HG02642 (cell line): Measurements from ENCODE around the gene ZBTB14.

Source experiments
- ATAC-seq: cut with Tn5 transposase; IDR thresholded peaks from one replicate; pipeline ENCODE4 v1.9.1; 2021; ENCODE audit warnings: mild to moderate bottlenecking; ENCODE audit not compliant: unreplicated experiment, poor library complexity

The ZBTB14 gene

DNA sequence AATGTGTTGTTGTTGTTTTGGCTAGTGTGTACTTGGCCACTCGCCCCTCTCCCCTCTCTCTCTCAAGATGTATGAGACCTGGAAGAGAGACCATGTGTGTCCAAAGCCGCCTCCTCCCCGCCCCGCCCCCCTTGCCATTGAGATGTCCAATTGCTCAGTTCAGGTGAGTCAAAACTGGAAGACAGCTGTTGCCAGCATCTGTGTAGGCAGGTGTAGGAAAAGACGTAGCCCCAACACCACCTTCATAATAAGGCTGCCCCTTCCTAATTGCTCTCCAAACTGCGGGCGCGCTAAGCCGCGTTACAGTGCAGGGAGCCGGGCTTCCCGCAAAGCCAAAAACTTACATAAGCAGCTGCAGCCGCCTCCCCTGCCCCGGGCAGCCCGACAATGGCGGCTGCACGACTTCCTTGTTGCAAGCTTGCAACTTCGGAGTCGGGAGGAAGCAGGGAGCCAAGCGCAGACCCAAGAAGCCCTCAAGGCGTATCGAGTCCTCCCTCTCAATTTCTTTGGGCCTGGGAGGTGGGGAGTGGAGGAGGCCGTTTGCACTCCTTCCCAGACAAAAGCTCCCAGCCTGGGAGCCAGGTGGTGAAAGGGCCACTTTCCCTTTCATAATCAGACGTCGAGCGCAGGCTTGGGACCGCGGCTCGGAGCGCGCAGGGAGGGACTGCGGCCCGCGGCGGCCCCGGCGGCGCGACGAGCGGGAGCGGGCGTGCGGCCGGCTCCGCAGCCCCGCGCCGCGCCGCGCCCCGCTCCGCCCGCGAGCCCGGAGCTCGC, 882 bp downstream of the ZBTB14 start:
- peak; percentile 32 for ATAC-seq

DNA sequence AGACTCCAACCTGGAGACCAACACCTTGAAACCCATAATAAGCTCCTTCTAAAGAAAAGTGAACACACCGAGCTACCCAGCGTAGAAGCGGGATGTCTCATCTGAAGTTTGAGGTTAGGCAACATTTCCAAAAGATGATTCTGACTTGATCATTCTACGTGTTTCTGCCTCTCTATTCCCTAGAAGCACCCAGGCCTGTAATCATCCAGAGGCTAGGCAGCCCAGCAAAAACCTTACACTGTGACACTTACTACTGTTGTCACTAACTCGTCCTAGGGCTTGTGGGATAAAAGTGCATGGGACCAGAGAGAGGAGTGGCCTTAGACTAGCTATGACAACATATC, 1.4 kb downstream of the ZBTB14 start:
- no peak for ATAC-seq

DNA sequence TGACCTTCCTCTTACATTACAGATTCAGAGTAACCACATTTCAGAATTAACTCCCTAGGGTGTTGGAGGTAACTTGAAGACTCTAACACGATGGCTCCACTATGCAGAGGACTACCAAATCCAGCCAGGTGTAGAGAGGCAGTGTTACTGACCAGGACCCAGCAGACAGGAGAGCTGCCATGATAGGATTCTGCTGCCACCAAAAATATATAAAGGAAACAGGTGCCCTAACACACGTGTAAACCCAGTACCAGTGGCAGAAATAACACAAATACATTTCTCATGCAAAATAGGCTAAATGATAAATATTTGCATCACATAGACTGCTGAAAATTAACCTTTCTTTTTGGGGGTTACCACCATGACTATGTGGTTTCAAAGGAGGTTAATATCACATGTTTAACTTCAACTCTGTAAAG, 7.0 kb downstream of the ZBTB14 start:
- ATAC-seq, result peak; percentile 57

DNA sequence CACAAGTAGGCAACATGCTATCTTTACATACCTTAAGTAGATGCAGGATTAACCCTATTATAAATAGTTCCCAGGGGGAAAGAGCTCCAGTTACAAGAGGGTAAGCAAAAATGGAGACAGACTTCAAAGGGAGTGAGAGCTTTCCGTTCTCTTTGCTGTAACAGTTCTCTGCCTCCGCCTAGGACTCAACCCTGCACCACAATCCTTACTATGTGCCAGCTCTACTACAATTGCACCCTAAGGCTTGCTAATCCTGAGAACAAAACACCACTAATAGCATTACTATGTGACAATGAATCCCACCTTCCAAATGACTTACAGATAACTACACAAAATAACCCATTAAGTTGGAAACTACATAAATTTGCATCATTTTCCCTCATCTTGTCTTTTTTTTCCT, 7.7 kb downstream of the ZBTB14 start:
- no peak for ATAC-seq

DNA sequence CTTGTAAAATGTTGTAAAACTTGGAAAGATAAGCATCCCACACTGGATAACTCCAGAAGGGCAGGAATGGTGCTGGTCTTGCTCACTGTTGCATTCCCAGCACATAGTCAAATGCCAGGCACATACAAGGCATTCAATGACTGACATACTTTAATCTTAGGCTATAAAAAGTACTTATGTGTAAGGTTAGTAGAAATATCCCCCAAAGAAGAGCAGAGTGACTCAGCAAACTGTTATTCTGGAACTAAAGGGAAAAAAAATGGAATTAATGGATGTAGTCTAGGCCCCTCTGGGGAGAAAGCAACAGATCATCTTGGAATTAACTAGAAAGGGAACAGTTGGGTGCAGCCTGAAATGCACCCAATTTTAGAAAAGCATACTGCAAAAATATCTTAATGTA, 9.0 kb downstream of the ZBTB14 start:
- ATAC-seq, result no peak

DNA sequence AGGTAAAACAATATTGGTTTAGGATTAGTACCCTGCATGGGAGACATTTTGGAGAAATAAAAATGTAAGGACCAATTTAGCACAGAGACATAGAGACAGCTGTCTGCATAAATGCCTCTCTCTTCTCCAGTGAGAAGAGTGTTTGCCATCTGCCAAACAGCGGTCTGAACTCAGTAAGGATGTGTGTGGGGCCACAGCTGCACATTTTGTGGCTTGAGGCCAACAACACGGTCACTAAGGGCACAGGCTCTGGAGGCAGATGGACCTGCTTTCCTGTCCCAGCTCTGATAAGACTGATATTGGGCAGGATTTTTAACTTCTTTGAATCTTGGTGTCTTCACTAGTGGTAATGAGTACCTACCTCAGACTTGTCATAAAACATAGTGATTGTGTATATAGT, 10.2 kb downstream of the ZBTB14 start:
- ATAC-seq, result no peak

DNA sequence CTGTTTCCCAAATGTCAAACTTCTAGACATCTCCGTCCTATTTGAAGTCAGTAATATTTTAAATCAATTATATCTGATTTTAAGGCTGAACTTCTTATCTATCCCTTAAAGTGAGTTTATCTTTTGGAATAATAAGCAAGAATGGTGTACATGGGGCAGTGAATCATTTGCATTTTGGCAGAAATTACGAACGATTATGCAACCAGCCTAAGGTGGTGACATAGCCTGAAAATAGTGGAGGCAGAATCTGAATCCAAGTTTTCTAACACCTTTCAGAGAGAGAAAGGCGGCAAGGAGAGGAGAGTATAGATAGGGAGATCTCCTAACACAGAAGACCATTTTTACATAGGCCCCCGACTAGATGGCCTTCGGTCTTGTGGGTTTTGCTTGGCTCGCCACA, 10.7 kb downstream of the ZBTB14 start:
- ATAC-seq, result no peak

DNA sequence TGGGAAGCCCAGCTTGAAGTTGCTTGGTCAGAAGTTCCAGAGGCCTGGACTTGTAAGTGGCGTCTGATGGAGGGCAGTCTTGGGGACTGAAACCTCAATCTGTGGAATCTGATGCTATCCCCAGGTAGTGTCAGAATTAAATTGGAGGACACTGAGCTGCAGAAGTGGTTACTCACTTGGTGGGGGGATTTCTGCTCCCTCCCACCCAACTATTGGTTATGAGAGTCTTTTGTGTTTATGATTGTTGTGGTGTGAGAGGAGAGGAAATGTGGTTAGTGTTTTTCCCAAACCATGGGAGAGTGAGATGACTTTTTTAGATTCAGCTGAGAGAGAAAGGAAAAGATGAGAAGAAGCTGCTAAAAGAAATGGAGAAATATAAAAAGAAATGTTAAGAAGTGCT, 12.8 kb downstream of the ZBTB14 start:
- no peak for ATAC-seq

DNA sequence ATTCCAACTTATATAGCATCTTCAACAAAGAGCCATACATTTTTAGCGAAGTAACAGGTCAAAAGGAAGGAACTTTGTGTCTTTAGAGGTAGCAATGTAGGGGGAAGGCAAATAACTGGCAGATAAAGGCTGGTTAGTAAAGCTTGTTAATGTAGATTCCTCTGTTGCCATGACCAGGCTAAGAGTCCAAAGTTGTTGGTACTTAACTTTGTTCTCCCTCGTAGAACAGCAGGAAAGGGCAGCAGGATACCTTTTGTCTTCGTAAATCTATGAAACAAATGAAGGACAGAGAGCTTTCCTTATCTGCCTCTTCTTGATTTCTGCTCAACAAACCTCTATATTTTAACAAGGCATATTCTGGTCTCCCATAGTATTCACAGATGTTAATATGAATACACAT, 18.6 kb downstream of the ZBTB14 start:
- ATAC-seq, result no peak

DNA sequence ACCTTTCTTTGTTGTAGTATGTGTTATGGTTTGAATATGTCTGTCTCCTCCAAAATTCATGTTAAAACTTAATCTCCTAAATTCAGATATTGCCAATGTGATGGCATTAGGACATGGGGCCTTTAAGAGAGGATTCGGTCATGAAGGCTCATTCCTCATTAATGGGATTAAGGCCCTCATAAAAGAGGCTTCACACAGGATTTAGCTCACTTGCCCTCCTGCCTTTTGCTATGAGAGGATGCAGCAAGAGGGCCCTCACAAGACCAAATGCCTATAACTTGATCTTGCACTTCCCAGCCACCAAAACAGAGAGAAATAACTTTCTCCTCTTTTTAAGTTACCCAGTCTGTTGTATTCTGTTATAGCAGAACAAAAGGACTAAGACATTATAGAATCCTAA, 19.7 kb downstream of the ZBTB14 start:
- no peak for ATAC-seq

DNA sequence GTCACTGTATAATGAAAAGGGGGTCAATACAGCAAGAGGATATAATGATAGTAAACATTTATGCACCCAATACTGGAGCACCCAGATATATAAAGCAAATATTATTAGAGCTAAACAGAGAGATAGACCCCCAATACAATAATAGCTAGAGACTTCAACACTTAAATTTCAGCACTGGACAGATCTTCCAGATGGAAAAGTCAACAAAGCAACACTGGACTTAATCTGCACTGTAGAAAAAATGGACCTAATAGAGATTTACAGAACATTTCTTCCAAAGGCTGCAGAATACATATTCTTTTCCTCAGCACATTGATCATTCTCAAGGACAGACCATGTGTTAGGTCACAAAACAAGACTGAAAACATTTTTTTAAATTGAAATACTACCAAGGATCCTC, 26.7 kb downstream of the ZBTB14 start:
- no peak for ATAC-seq

DNA sequence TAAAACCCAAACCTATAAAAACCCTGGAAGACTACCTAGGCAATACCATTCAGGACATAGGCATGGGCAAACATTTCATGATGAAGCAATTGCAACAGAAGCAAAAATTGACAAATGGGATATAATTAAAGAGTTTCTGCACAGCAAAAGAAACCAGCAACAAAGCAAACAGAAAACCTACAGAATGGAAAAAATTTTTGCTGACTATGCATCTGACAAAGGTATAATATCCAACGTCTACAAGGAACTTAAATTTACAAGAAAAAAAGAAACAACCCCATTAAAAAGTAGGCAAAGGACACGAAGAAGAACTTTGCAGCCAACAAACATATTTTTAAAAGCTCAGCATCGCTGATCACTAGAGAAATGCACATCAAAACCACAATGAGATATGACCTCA, 28.8 kb downstream of the ZBTB14 start:
- ATAC-seq, result no peak

DNA sequence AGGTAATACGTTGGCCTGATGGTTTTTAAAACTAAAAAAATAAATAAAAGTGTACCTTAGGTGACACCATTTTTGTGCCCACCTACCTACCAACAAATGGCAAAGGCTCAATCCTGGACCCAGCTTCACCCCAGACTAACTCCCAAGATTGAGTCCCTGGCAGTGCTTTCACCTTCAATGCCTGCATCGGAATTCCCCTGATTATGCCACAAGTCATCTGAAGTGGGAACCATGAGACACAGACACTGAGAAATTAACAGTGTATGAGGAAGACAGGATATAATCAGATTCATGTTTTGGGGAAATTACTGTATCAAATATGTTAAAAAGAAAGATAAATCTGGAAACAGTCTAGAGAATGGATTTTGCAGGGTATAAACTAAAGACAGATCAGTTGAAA, 41.6 kb downstream of the ZBTB14 start:
- no peak for ATAC-seq

DNA sequence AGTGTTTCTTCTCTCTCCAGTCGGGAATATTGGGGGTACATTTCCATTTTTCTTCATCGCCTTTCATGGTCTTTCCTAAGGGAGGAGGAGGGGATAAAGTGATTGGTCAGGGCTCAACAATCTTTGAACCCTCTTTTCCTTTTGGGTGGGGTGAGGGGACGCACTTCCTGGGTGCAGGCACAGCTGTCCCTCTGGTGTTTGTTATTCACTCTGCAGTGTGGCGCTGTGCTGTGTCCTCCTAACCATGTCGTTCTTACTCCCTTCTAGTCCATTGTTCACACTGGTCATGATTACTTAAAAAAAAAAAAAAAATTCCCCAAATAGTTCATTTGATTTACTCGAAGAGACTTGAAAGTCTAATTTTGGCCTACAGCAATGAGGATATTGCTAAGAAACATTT, 44.4 kb downstream of the ZBTB14 start:
- ATAC-seq, result no peak

DNA sequence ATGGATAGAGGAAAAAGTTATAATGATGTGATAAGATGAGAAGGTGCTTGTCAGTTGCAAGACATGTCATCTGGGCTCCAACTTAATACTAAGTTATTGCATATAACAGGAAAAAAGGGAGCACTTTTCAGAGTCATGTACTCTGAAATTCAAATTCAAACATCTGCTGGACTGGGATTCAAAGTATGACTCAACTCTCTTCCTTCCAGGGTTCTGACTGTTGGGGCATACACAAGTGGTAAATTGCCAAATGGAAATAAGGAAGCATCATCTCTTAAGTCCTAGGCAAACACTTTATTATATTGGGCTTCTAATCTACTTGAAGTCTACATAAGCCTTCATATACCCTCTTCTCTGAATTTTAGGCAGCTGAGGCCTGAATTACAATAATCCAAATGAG, 44.9 kb downstream of the ZBTB14 start:
- ATAC-seq, result no peak

DNA sequence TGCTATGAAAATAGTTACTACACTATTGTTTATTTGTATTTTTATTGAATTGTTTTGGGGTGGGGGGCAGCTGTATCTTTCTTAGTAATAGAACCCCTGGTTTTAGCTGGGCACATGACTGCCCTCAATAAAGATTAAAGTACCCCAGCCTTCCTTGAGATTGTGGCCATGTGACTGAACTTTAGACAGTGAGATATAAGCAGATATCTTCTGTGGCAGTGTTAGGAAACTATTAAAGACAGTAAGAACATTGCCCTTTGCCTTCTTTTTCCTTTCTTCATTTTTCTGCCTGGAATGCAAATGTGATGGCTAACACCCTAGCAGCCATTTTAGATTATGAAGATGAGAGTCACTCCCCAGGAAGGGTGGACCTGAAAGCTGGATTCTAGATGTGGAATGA, 50.6 kb downstream of the ZBTB14 start:
- ATAC-seq, result no peak

DNA sequence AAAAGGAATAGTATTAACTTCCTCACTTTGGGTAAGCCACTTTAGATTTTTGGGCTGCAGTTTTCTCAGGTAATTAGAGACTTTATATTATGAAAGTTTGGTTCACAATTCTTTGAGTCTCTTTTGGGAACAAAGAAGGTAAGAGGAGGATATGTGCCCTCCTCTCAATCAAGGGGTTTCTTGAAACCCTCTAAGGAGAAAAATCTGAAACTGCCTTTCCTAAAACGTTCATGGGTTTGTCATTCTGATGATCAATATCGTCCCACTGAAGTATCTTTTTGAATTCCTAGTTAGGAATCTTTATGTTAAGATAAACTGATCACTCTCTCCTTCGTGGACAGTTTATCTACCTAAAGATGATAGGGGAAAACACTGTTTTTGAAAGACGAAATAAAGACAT, 56.1 kb downstream of the ZBTB14 start:
- no peak for ATAC-seq
